RWPE2 (cell line): Measurements from ENCODE around the gene CCDC194.

Source experiments
- ATAC-seq: fragments of 200-7000 bp; cut with Tn5 transposase; 3 replicates; pipeline ENCODE4 v1.9.1; 2021; ENCODE audit warnings: low read depth
- DNase-seq: peaks from one replicate; pipeline ENCODE4 v3.0.0-alpha.2; 2020; ENCODE audit warnings: low spot score
- H3K27ac ChIP-seq: fragments of 450-650 bp; 2 replicates; pipeline ENCODE4 v1.5.1; 2017; ENCODE audit warnings: mild to moderate bottlenecking; ENCODE audit not compliant: poor library complexity, severe bottlenecking
- H3K27me3 ChIP-seq: fragments of 250-450 bp; sonication (Bioruptor Pico); 2 replicates; pipeline ENCODE4 v1.5.1; 2021; ENCODE audit warnings: mild to moderate bottlenecking, moderate library complexity; ENCODE audit not compliant: insufficient read depth, poor library complexity, severe bottlenecking
- H3K36me3 ChIP-seq: fragments of 250-450 bp; sonication (Bioruptor Pico); 2 replicates; pipeline ENCODE4 v1.5.1; 2020; ENCODE audit warnings: low read depth, mild to moderate bottlenecking, moderate library complexity
- H3K4me1 ChIP-seq: fragments of 250-450 bp; sonication (Bioruptor Pico); 2 replicates; pipeline ENCODE4 v1.5.1; 2021; ENCODE audit warnings: mild to moderate bottlenecking, moderate library complexity; ENCODE audit not compliant: insufficient read depth, poor library complexity, severe bottlenecking
- H3K4me3 ChIP-seq: fragments of 250-450 bp; sonication (Bioruptor Pico); 2 replicates; pipeline ENCODE4 v1.5.1; 2021; ENCODE audit warnings: mild to moderate bottlenecking, moderate library complexity; ENCODE audit not compliant: severe bottlenecking
- H3K9me3 ChIP-seq: fragments of 250-450 bp; sonication (Bioruptor Pico); 2 replicates; pipeline ENCODE4 v1.5.1; 2021; ENCODE audit warnings: mild to moderate bottlenecking, moderate library complexity; ENCODE audit not compliant: severe bottlenecking
- TF ChIP-seq, protein P1 (sequence below): fragments of 450-650 bp; IDR thresholded peaks from one replicate; pipeline ENCODE4 v1.5.1; 2017; ENCODE audit warnings: mild to moderate bottlenecking, moderate library complexity; ENCODE audit not compliant: poor library complexity, severe bottlenecking

CCDC194 gene

DNA sequence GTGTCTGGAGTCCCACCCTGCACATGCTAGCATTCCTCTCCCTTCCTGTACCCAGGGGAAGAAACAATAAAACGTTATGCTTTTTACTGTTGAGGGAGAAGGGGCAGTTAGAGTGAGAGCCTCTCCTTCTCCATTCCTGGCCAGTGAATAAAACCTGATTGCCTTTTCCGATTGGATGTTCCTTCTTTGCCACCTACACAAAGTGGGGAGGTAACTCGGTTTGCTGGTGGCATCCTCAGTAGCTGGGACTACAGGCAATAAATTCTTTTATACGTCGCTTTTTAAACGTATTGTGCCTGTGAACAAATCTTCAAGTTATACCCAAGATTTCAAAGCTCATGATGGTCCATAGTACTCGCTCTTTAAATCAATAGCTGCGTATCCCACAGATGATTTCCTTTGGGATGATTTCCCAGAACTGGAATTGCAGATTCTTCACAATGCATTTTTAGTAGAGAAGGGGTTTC, 25.2 kb upstream of the CCDC194 start:
- Histone ChIP-seq H3K4me3 (peak overlapping the region; percentile 63), H3K27ac (peak overlapping the region; percentile 34), H3K9me3 (no peaks in the 10 kb centered on the region), H3K27me3 (no peaks in the 10 kb centered on the region), H3K4me1 (no peaks in the 10 kb centered on the region), H3K36me3 (peaks cover 22% of the 10 kb centered on the region)
- DNase-seq (no peak), ATAC-seq (no peak)
- TF ChIP-seq, protein P1, sequence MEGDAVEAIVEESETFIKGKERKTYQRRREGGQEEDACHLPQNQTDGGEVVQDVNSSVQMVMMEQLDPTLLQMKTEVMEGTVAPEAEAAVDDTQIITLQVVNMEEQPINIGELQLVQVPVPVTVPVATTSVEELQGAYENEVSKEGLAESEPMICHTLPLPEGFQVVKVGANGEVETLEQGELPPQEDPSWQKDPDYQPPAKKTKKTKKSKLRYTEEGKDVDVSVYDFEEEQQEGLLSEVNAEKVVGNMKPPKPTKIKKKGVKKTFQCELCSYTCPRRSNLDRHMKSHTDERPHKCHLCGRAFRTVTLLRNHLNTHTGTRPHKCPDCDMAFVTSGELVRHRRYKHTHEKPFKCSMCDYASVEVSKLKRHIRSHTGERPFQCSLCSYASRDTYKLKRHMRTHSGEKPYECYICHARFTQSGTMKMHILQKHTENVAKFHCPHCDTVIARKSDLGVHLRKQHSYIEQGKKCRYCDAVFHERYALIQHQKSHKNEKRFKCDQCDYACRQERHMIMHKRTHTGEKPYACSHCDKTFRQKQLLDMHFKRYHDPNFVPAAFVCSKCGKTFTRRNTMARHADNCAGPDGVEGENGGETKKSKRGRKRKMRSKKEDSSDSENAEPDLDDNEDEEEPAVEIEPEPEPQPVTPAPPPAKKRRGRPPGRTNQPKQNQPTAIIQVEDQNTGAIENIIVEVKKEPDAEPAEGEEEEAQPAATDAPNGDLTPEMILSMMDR, result no peak

GRCh38 chr19:17418710-17419109, 24.7 kb upstream of the CCDC194 start:
- H3K4me1 ChIP-seq, result no peaks in the 10 kb centered on the region
- H3K27me3 ChIP-seq, result no peaks in the 10 kb centered on the region
- TF ChIP-seq, protein P1, result no peak
- peaks cover 18% of the 10 kb centered on the region for H3K36me3 ChIP-seq
- H3K27ac ChIP-seq, result peak overlapping the region; percentile 34
- no peaks in the 10 kb centered on the region for H3K9me3 ChIP-seq
- DNase-seq (no peak), ATAC-seq (no peak)
- peak overlapping the region; percentile 63 for H3K4me3 ChIP-seq

DNA sequence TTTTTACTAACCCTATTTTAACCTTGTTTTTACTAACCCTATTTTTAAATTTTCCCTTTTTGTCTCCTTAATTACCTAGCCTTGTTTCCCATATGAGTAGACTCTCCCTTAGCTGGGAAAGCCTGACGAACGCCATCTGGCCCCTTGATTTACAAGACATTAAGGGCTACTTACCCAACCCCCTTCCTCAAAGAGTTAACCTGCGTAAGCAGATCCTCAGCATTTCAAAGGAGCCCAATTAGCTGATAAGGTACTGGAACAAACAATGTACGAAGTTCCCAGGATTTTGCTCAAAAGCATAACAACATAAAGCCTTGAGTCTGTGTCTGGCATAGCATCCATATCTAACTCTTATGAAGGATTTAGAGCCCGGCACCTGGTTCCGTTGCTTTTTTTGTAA, 21.1 kb upstream of the CCDC194 start:
- TF ChIP-seq, protein P1, result no peak
- Histone ChIP-seq H3K27ac (no peak overlapping the region), H3K36me3 (no peaks in the 10 kb centered on the region), H3K9me3 (no peaks in the 10 kb centered on the region), H3K4me3 (no peak overlapping the region), H3K4me1 (no peaks in the 10 kb centered on the region), H3K27me3 (no peaks in the 10 kb centered on the region)
- DNase-seq, result no peak
- ATAC-seq, result no peak

DNA sequence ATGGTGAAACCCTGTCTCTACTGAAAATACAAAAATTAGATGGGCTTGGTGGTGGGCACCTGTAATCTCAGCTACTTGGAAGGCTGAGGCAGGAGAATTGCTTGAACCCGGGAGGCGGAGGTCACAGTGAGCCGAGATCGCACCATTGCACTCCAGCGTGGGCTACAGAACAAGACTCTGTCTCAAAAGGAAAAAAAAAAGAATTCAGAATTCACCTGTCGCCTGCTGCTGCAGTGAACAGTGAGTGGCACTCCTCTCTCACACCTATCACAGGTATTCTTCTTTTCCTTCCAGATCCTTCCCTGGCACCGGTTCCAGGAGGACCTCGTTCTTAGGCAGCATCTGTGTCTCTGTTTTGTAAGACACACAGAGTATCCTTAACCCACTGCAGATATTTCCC, 20.1 kb upstream of the CCDC194 start:
- no peaks in the 10 kb centered on the region for H3K36me3 ChIP-seq
- no peak overlapping the region for H3K4me3 ChIP-seq
- H3K4me1 ChIP-seq, result no peaks in the 10 kb centered on the region
- DNase-seq (no peak), ATAC-seq (no peak)
- TF ChIP-seq, protein P1, result no peak
- no peaks in the 10 kb centered on the region for H3K9me3 ChIP-seq
- H3K27ac ChIP-seq, result no peak overlapping the region
- no peaks in the 10 kb centered on the region for H3K27me3 ChIP-seq

DNA sequence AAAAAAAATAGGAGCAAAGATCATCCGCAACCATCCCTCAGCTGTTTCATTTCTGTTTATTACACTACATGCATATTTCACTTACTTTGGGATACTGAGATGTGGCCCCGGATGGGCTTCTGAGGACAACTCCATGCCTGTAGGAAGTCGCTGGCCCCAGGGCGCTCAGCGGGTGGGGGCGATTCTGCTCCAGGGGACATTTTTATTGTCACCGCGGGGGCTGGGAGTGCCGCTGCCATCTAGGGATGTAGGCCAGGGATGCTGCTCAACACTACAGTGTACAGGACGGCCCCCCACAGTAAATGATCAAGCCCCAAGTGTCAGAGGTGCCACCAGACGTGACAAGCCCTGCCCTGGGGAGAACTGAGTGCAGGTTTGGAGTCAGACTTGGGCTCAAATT, 17.8 kb upstream of the CCDC194 start:
- H3K27ac ChIP-seq, result no peak overlapping the region
- ATAC-seq (no peak), DNase-seq (no peak)
- no peaks in the 10 kb centered on the region for H3K4me1 ChIP-seq
- H3K9me3 ChIP-seq, result no peaks in the 10 kb centered on the region
- H3K4me3 ChIP-seq, result no peak overlapping the region
- no peaks in the 10 kb centered on the region for H3K27me3 ChIP-seq
- no peaks in the 10 kb centered on the region for H3K36me3 ChIP-seq
- TF ChIP-seq, protein P1, result no peak
